ENCODE results near the gene DLG2.

DLG2 gene

DNA sequence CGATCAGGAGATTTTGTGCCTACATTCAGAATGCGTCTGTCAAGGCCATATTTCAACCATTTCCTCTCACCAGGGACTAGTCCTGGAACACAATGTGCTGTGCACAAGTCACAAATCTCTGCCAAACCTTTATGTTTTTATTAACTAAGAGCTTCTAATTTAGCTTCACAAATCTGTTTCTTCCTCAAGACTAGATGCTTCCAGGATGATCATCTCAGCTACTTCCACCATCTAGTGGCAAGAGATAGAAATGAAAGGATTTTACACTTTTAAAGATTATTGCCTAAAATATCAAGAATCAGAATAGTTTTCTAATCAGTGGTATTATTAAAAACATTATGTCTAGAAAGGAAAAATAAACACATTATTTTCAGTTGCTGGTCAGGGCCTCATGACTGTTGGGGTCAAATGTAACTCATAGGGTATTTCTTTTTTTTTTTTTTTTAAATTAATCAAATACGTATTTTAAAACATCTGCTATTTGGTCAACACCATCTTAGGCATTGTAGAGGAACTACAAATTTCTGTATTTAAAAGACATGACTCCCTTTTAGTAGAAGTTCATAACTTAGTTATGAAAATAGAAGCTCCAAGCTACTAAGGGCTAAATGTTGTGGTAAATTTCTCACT, 1102.6 kb downstream of the DLG2 start:
- peak; percentile 92 for FAIRE-seq

DNA sequence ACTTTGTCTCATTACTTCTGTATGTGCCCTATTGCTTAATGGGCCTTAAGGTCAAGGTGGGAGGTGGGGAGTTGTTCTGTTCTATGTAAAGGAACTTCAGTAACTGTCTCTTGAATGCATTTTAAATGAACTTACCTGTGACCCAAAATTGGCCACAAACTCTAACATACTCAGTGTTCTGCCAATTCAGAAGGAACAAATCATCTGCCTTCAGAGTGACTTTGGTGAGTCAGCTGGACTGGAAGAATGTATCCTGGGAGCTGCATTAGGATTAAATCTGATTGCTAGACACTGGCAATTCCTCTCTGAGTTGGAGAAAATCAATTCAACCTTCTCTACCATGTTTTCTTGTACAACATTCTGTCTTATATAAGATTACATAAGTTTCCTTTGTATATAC, 1104.8 kb downstream of the DLG2 start:
- FAIRE-seq: no peak

DNA sequence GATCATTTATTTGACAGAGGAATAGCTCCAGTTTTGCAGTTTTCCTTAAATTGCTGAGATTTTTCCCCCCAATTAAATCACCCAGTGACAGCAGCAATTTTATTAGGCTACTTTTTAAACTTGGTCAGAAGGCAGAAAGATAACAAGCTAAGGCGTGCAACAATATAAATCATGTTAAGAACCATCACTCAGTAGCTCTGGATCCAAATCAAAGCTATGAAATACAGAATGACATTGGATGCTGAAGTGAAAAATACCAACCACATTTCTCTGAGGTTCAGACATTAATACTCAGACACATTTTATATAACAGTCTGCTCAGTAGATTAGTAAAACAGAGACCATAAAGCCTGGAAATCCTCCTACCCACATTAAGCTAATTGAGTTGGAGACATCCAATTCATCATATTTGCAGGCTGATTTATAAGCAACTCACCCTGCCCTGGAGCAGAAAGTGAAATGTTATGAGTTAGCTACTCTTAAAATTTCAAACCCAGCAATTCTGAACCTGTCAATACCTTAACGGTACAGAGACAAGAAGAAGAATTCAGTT, 1108.4 kb downstream of the DLG2 start:
- no peak for FAIRE-seq

DNA sequence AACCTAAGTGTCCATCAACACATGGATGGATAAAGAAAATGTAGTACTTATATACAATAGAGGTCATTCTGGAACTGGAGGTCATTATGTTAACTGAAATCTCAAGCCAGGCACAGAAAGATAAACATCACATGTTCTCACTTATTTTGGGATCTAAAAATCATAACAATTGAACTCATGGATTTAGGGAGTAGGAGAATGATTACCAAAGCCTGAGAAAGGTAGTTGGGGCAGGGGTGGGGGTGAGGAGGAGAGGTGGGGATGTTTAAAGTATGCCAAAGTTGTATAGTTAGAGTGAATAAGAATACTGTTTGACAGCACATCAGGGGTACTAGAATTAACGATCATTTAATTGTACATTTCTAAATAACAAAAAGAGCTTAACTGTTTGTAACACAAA, 1112.7 kb downstream of the DLG2 start:
- no peak for FAIRE-seq

DNA sequence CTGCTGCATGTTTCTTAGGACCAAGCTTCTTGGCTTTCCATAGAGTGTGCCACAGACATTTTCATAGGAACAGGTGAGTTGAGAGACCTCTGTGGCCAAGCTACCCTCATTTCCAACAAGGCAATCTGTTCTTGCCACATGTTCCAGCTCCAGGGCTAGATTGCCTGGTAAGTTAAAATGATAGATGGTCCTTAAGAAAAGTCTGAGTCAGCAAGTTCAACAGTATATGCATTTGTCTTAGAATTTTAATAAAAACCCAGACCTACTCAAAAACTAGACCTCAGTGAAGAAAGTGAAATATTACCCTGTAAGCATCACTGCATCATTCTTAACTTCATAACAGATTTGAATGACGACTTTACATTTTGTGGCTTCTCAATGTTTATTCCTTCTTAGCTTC, 1123.6 kb downstream of the DLG2 start:
- FAIRE-seq: no peak

DNA sequence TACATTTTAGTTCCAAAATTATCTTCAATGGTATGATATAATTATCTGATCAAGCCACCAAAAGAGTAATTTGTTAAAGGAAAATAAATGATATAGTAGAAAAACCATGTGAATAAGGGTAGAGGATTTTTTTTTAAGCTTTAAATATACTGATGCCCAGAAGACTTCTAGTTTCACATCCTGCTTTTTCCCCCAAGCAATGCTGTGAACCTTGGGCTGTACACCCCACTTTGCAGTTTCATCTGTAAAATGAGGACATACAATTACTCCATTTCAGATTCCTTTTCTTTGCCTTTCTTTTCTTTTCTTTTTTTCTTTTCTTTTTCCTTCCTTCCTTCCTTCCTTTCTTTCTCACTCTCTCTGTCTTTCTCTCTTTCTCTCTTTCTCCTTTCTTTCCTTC, 1125.4 kb downstream of the DLG2 start:
- no peak for FAIRE-seq

DNA sequence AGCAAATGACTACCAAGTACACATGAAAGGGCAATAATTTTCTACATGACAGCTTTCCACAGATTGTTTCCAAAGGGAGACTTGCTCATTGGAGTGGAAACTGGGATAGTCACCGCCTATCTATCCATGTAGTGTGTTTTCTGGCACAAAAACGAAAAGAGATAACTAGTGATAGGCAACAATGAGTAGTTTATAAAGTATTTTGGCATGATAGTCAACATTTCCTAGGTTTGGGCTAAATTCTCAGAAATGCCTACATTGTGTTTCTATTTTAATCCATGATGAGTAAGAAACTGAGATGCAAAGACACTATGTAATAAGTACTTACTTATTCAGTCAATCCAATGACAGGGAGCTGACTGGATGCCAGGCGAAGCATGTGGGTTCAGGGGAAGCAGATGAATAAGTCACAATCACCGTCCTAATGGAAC, 1129.1 kb downstream of the DLG2 start:
- FAIRE-seq: no peak

DNA sequence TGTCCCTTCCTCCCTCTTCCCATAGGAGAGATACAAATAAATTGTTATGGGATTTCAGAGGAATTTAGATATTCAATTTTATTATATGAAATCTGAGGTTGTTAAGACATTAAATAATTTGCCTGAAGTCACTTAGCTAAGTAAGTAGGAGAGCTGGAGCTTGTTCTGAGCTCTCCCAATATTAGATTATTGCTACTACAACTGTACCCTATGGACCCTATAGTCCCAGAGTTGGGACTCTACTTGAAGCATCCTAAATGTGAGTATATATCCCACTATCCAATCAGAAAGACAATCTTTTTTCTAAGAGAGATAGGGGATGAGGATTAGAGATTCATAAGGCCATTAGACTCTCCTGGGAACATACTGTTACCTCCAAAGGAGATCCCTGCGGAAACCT, 1130.0 kb downstream of the DLG2 start:
- FAIRE-seq: no peak

DNA sequence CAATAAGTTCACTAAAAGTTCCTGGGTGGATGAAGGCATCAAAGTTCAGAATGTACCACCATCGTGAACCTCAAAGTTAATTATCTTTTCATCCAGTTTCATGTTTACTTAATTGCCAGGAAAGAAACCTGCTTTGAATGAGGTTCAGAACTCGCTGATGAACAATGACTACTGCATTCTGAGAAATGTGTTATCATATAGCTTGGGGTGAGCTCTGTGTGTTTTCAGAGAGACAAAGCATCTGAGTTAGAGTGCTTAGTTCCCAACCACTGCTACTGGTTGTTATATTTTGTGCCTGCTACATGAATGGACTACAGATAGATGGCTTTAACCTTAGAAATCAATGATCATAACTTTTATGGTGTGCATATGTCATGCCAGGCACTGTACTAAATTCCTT, 1131.0 kb downstream of the DLG2 start:
- no peak for FAIRE-seq

DNA sequence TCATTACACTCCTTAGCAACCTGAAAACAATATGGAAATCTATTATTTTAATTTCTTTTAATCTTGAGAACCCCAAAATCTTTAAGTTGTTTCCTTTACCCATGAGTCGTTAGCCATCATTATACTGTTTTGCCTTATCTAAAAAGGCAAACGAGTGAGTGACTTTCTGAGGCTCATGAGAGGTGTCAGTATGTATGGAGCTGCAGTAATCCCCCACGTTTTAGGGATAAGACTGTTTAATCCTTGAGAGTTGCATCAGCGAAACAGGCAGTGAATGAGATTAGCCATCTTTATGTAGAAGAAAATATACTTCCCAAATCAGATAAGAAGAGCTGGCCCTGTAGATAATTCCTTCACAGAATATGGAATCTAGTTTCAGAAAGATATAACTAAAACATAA, 1147.0 kb downstream of the DLG2 start:
- no peak for FAIRE-seq

DNA sequence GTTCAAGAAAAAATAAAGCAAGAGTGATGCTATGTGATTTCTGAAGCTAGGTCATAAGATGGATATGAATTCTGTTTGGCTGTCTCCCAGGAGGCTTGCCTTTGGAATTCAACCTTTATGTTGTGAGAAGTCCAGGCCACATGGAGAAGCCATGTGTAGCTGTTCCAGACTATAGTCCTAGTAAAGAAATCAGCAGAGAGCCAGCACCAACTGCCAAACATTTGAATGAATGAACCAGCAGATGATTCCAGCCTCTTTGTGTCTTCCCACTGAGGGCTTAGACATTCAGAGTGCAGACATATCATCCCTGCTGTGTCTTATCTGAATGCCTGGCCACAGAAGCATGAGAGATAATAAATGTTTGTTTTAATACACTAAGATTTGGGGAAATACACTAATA, 1150.6 kb downstream of the DLG2 start:
- FAIRE-seq: no peak

DNA sequence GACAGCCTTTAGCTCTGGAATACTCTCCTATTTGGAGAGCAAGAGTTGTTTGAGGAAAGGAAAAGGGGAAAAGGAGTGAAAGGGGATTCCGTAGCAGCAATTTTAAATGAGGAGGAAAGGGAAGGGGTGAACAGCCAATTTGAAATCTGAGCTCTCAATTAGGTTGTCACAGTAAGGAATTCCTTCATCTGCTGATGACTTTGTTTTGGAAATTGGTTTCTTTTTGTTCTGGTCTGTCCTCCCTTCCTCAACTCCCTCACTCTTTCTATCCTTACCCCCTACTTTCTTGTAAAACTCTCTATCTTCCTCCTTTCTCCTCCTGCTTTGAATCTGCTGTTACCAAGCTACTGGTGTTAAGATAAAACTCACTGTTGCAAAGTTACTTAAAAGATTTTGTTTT, 1155.6 kb downstream of the DLG2 start:
- no peak for FAIRE-seq

DNA sequence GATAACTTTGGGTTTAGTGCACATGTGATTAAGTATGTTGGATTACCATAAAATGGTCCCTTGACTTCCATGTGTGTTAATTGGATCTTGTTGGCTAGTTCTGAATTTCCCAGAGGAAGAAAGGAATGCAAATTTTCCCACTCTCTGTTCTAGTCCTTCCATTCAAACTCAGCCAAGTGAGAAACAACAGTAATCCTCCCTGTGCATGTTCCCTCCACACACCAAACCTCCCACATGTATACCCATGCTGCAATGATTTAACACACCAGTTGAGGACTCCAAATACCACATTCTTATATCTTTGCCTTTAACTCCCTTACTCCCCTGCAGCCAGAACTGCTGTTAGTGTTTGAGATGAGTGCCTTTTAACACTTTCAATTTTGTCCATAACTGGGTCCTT, 1158.9 kb downstream of the DLG2 start:
- no peak for FAIRE-seq

DNA sequence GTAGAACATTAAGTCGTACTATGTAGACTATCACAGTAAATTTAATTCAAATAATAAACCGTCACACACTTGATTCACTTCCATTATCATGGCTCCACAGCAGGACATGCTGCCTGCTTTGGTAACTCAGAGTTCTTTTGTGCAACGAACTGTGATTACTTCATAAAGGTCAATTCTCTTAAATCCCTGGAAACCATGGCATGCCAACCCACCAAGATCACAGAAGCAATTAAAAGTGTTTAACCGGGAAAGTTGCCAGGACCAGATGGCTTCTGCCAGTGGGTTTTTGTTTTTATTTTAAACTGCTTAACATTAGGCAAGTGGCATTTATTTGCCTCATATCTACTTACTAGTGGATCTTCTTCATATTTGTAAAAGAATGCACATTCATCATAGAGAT, 1162.1 kb downstream of the DLG2 start:
- FAIRE-seq: no peak

DNA sequence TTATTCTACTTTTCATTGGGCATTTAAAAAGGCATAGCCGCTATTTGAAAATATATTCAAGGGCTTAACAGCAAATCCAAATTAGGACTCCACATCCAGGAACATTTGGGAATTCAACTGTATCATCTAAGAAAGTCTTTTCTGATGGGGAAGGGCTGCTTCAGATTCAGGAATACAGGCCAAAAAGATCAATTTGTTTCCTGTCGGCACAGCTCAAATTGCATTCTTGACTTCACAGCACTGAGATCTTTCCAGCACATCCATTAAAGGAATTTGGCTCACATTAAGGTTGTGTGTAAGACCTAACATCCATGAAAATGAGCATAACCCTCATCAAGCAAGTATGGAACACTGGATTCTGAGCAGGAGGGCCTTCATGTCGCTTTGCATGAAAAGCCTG, 1171.5 kb downstream of the DLG2 start:
- FAIRE-seq: no peak

DNA sequence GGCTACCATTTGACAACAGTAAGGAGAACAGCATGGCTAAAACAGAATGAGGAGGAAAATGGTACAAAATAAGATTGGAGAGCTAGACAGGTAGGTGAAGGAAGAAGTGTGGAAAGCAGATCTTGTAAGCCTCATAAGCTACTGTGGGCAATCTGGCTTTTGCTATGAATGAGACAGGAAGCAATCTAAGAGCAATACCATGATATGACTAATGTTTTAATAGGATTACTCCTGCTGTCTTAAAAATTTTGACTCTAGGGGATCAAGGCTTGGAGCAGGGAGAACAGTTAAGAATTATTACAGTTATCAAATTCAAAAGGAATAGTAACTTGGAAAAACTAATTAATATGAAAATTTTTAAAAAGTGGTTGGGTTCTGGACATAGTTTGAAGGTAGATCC, 1174.9 kb downstream of the DLG2 start:
- FAIRE-seq: no peak

DNA sequence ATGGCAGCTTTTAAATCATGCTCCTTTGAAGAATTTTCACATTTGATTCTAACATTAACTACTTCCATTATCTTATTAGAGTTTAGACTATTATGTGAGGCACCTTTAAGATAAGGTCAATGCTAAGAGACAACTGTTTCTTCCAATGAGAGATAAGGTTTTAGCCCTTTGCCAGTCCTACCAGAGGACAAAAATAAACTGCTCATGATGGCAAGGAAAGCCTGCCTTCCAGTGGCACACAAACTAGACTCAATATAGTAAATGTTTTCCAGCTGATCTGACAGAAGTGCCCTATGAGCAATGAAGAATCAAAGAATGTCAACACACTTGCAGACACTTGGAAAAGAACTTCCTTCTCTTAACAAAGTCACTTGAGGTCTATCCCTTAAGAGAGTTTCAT, 1188.6 kb downstream of the DLG2 start:
- FAIRE-seq: no peak

DNA sequence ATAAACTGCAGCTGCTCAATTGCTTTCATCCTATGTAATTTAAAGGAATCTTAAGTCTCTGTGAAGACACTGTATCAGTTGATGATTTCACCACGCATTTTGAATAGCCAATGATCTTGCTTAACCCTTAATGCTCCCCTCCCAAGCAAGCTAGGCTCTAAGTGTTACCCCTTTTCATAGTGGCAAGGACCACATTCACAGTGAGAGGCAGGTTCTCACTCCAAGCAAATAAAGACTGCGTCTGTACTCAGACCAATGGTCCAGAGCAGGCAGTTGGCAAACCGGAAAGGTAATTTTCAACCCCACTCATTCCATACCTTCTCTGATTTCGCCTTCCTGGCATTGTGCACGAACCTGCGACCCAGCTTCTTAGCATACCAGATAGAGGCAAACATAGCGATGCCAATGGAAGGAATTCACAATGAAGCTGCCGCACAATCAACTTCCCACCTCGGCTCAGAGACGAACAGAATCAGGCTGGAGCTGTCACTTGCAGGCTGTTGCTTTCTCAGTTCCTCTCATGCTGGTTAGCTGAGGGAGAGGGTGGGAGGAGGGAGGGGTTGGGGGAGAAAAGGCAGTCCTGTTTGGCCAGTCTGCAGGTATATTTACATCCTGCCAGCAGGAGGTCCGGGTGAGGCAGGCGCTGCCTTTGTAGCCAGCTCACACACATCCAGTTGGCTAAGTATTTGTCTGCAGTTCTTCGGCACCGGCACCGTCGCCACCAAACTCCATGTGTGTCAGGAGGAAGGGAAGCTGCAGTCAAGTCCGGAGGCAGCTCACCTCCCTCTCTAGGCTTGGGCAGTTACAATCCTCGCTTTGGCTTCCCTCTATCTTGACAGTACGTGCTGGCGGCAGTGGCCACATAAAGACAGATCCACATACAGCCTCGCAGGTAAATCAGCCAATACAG, 1189.8 kb downstream of the DLG2 start:
- no peak for FAIRE-seq

DNA sequence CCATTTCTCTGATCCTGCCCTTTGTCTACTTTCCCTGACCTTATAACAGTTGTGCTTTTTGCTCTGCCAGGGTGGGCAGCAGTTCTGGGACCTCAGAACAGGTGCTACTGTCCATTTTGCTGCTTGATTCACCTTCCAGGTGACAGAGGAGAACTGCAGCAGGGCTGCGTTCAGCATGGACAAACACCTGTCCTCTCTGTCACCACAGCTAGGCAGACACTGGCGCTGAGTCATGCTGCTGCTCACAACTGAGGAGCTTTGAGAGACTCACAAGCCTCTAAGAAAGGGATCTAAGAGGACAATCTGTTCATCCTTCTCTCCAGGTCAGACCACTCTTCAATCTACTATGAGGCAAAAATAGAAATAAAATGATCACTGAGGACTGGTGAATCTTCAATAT, 1196.5 kb downstream of the DLG2 start:
- no peak for FAIRE-seq

DNA sequence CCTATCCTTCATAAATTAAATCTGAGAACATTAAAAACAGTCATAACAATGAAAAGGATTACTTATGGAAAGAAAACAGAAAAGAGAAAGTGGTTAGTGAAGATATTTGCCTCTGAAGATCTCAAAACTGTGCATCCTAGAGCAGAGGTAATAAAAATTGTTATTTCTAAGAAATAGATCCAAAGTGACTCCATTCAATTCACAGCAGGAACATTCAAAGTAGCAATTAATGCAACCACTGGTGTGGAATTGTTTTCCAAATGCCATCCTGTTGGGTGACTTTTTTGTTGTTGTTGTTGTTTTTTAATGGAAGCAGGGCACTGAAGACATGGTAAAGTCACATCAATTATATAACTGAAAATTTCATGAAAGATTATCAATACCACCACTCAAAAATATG, 1201.5 kb downstream of the DLG2 start:
- no peak for FAIRE-seq

DNA sequence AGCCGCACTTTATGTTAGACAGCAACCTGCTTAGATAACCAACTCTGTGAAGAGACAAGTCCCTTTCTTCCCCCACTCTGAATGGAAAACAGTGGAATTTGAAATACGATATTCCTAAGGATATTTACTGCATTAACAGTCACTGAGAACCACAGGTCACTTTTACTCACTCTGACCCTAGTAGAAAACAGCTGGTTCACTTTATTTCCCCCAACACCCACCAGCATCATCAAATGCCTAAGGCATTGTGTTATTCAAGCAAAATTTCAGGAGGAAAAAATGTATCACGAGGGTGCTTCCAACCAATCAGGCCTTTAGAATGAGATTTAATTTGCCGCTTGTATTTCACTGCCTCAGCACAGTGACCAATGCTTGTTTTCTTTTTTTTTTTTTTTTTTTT, 1206.9 kb downstream of the DLG2 start:
- no peak for FAIRE-seq

DNA sequence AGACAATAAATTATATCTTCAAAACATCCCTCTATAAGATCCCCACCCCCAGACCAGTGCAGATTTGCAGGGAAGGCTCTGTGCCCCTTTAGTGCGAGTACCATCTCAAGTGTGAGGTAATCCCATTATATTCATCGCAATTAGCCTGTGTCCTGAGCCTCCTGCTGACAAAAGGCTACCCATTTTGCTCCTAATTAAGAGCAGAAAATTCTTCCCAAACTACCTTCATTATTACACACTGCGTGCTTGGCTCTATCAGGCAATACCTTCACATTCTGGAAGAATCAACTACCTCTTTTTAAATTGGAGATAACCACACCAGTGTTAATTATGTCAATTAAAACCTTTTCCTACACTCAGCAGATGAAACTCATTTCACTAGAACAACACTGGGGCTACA, 1207.5 kb downstream of the DLG2 start:
- no peak for FAIRE-seq

DNA sequence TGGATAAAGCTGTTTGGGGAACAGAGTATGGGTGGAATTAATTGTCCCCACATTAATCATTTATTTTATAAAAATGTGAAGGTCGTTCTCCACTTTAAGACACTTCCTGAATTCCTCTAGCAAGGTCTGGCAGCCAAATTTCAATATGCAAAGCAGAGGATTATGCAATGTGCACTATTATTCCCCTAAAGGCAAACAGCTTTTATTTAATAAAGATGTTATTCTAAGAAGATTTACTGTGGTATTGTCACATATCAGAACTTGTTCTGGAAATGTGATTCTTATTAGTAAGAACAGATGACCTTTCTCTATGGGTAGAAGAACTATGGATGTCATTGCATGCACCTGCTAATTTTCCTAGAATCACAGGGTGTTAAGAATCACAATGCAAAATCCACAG, 1212.2 kb downstream of the DLG2 start:
- no peak for FAIRE-seq

DNA sequence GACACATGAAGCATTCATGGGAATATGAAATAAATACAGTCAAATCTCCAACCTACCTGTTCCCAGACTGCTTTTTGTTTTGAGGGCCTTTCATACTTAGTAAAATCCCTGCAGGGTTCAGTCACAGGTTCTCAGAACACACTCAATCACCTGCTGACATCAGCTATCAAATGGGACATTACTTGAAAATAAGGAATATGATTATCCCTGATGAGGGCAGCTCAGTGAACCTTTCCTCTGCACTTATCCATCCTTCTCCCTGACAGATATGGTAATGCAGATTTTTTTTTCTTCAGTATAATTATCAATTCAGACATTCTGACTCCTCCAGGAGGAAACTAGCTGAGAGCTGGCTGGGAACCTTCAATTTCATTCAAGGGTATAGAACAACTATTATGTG, 1213.6 kb downstream of the DLG2 start:
- FAIRE-seq: no peak

All from G401.6 (cell line).